ENCODE data around the gene TMEM108.

TMEM108 gene

DNA sequence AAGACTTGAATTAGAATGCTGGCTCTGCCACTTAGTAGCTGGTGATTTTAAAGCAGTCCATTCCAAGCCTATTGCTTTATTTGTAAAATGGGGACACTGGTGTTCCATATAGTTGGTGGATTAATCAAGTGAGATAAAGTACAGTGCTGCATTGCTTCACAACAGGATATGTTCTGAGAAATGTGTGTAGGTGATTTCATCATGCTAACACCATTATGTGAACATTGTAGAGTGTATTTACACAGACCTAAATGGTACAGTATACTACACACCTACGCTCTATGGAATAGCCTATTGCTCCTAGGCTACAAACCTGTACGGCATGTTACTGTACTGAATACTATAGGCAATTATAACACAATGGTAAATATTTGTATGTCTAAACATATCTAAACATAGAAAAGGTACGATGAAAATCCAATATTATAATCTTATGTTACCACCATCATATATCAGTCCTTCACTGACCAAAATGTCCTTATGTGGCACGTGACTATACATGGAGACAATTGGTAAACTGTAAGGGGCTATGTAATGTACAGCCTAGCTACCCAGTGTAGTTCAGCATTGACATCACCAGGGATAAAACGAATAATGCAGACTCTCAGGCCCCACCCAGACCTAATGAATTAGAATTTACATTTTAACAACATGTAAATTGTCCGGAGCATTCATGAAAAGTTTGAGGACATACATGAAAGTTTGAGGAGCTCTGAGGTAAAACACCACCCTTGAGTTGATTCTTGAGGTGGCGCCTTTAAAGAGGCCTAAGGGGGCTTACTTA is 240.3 kb downstream of the TMEM108 start:
- H3K4me3 ChIP-seq (ENCODE audit: low read depth in 1 of 5, low read length in 5 of 5) = no peak overlapping the region
- no peak overlapping the region for H3K9ac ChIP-seq (ENCODE audit: low read length in 5 of 5)
- no peaks in the 10 kb centered on the region for H3K4me1 ChIP-seq (ENCODE audit: control insufficient read depth in 5 of 5, insufficient read depth in 5 of 5, low read length in 5 of 5)
- H3K36me3 ChIP-seq (ENCODE audit: control insufficient read depth in 5 of 5, insufficient read depth in 5 of 5, low read length in 5 of 5) = no peaks in the 10 kb centered on the region
- no peaks in the 10 kb centered on the region for H3K27me3 ChIP-seq (ENCODE audit: control insufficient read depth in 5 of 5, insufficient read depth in 4 of 5, low read length in 5 of 5)
- H3K27ac ChIP-seq (ENCODE audit: low read depth, low read length) = no peak overlapping the region
- H3K9me3 ChIP-seq (ENCODE audit: control insufficient read depth in 5 of 5, low read length in 5 of 5) = no peaks in the 10 kb centered on the region

DNA sequence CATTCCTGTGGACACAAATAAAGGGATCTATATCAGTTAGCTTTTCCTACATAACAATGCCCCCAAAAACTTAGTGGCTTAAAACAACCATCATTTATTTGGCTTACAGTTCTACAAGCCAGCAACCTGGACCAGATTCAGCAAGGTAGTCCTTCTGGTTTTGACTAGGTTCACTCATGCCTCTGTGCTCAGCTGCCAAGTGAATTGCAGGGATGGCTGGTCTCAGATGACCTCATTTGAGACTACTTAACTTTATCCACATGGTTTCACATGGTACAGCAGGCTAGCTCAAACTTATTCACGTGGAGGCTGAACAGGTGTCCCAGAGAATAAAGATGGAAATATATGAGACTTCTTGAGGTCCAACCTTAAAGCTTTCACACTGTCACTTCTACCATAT is 242.4 kb downstream of the TMEM108 start:
- H3K36me3 ChIP-seq (ENCODE audit: control insufficient read depth in 5 of 5, insufficient read depth in 5 of 5, low read length in 5 of 5) = no peaks in the 10 kb centered on the region
- no peaks in the 10 kb centered on the region for H3K4me1 ChIP-seq (ENCODE audit: control insufficient read depth in 5 of 5, insufficient read depth in 5 of 5, low read length in 5 of 5)
- no peaks in the 10 kb centered on the region for H3K9me3 ChIP-seq (ENCODE audit: control insufficient read depth in 5 of 5, low read length in 5 of 5)
- no peak overlapping the region for H3K9ac ChIP-seq (ENCODE audit: low read length in 5 of 5)
- no peak overlapping the region for H3K27ac ChIP-seq (ENCODE audit: low read depth, low read length)
- H3K4me3 ChIP-seq (ENCODE audit: low read depth in 1 of 5, low read length in 5 of 5) = no peak overlapping the region
- no peaks in the 10 kb centered on the region for H3K27me3 ChIP-seq (ENCODE audit: control insufficient read depth in 5 of 5, insufficient read depth in 4 of 5, low read length in 5 of 5)

GRCh38 chr3:133282236-133282635 is 244.0 kb downstream of the TMEM108 start:
- H3K4me3 ChIP-seq (ENCODE audit: low read depth in 1 of 5, low read length in 5 of 5) = no peak overlapping the region
- no peak overlapping the region for H3K27ac ChIP-seq (ENCODE audit: low read depth, low read length)

GRCh38 chr3:133283958-133284807 is 246.0 kb downstream of the TMEM108 start:
- no peak overlapping the region for H3K9ac ChIP-seq (ENCODE audit: low read length in 5 of 5)
- no peaks in the 10 kb centered on the region for H3K36me3 ChIP-seq (ENCODE audit: control insufficient read depth in 5 of 5, insufficient read depth in 5 of 5, low read length in 5 of 5)
- no peaks in the 10 kb centered on the region for H3K9me3 ChIP-seq (ENCODE audit: control insufficient read depth in 5 of 5, low read length in 5 of 5)
- H3K27ac ChIP-seq (ENCODE audit: low read depth, low read length) = no peak overlapping the region
- H3K4me1 ChIP-seq (ENCODE audit: control insufficient read depth in 5 of 5, insufficient read depth in 5 of 5, low read length in 5 of 5) = no peaks in the 10 kb centered on the region
- H3K27me3 ChIP-seq (ENCODE audit: control insufficient read depth in 5 of 5, insufficient read depth in 4 of 5, low read length in 5 of 5) = no peaks in the 10 kb centered on the region
- no peak overlapping the region for H3K4me3 ChIP-seq (ENCODE audit: low read depth in 1 of 5, low read length in 5 of 5)

More at GRCh38 chr3:133282236-133282635, 244.0 kb downstream of the TMEM108 start:
- H3K36me3 ChIP-seq (ENCODE audit: control insufficient read depth in 5 of 5, insufficient read depth in 5 of 5, low read length in 5 of 5) = no peaks in the 10 kb centered on the region
- H3K9ac ChIP-seq (ENCODE audit: low read length in 5 of 5) = no peak overlapping the region
- H3K27me3 ChIP-seq (ENCODE audit: control insufficient read depth in 5 of 5, insufficient read depth in 4 of 5, low read length in 5 of 5) = no peaks in the 10 kb centered on the region
- H3K4me1 ChIP-seq (ENCODE audit: control insufficient read depth in 5 of 5, insufficient read depth in 5 of 5, low read length in 5 of 5) = no peaks in the 10 kb centered on the region
- no peaks in the 10 kb centered on the region for H3K9me3 ChIP-seq (ENCODE audit: control insufficient read depth in 5 of 5, low read length in 5 of 5)

DNA sequence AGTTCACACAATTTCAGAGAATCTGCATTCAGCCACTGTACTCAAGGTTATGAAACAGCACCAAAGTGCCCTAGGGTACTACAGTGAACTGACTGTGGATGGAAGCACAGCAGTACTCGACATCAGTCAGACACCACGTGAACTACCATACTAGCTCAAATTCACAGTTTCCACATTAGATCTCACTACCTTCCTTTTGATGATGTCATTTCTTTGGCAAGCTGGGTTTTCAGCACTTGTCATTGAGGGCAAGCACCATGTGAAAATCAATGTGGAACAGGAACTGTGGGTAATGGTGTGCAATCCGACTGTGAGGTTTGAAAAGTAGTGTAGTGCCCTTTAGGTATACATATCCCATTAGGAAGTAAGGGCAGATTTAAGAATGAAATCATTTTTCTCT is 251.1 kb downstream of the TMEM108 start:
- H3K36me3 ChIP-seq (ENCODE audit: control insufficient read depth in 5 of 5, insufficient read depth in 5 of 5, low read length in 5 of 5) = no peaks in the 10 kb centered on the region
- H3K4me3 ChIP-seq (ENCODE audit: low read depth in 1 of 5, low read length in 5 of 5) = no peak overlapping the region
- no peak overlapping the region for H3K27ac ChIP-seq (ENCODE audit: low read depth, low read length)
- H3K27me3 ChIP-seq (ENCODE audit: control insufficient read depth in 5 of 5, insufficient read depth in 4 of 5, low read length in 5 of 5) = no peaks in the 10 kb centered on the region
- H3K4me1 ChIP-seq (ENCODE audit: control insufficient read depth in 5 of 5, insufficient read depth in 5 of 5, low read length in 5 of 5) = no peaks in the 10 kb centered on the region
- H3K9ac ChIP-seq (ENCODE audit: low read length in 5 of 5) = no peak overlapping the region
- H3K9me3 ChIP-seq (ENCODE audit: control insufficient read depth in 5 of 5, low read length in 5 of 5) = no peaks in the 10 kb centered on the region

DNA sequence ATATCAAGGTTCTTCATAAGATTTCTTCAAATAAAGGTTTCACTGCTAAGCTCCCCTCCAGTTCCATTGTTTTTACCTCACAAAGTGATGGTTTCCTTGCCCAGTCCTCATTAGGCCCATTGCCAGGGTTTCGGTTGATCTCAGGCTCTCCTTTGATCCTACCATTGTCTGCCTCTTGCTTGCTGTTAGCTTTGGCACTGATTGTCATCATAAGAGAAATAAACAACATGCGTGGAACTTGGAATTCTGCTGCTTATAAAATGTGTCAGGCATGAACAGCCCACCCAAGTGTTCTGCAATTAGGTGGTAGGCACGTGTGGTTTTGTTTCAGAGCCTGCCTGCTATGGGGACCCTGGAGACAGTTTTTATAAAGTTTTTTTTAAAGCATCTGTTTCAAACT is 254.1 kb downstream of the TMEM108 start:
- no peak overlapping the region for H3K9ac ChIP-seq (ENCODE audit: low read length in 5 of 5)
- no peaks in the 10 kb centered on the region for H3K9me3 ChIP-seq (ENCODE audit: control insufficient read depth in 5 of 5, low read length in 5 of 5)
- H3K27me3 ChIP-seq (ENCODE audit: control insufficient read depth in 5 of 5, insufficient read depth in 4 of 5, low read length in 5 of 5) = no peaks in the 10 kb centered on the region
- H3K4me1 ChIP-seq (ENCODE audit: control insufficient read depth in 5 of 5, insufficient read depth in 5 of 5, low read length in 5 of 5) = peaks cover 0 to 19% (median 8%) of the 10 kb centered on the region in 5 donors
- H3K36me3 ChIP-seq (ENCODE audit: control insufficient read depth in 5 of 5, insufficient read depth in 5 of 5, low read length in 5 of 5) = no peaks in the 10 kb centered on the region
- H3K4me3 ChIP-seq (ENCODE audit: low read depth in 1 of 5, low read length in 5 of 5) = no peak overlapping the region
- no peak overlapping the region for H3K27ac ChIP-seq (ENCODE audit: low read depth, low read length)

DNA sequence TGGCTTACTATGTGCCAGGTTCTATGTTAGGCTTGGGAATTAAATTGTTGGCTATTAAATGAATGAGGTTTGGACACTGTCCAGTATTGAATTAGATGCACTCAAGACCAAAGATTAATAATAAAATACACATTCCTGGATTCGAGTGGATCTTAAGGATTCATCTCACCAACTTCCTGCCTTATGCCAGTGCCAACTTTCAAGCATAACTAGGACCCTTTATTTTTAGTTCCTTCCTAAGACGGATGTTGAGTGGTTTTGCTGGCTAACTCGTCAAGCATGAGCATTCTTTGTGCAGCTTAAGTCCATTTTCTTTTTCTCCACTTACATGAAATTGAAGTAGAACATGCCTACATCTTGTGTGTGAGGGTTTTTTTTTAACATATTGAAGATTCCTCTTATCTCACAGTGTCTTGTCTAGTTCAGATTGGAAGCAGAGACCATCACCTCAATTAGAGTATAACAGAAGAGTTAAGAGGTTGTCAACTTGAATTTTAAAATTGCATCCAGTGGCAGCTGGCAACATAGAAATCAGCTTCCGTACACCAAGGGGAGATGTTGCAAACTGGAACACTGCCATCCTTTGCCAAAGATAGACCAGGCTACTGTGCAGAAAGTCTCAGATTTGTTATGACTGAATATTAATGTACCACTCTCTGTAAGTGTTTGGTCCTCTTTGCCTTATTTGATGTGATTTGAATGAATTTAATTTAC is 255.4 kb downstream of the TMEM108 start:
- H3K27ac ChIP-seq (ENCODE audit: low read depth, low read length) = no peak overlapping the region

GRCh38 chr3:133294253-133294652 is 256.1 kb downstream of the TMEM108 start:
- H3K27ac ChIP-seq (ENCODE audit: low read depth, low read length) = no peak overlapping the region
- H3K9me3 ChIP-seq (ENCODE audit: control insufficient read depth in 5 of 5, low read length in 5 of 5) = no peaks in the 10 kb centered on the region
- H3K27me3 ChIP-seq (ENCODE audit: control insufficient read depth in 5 of 5, insufficient read depth in 4 of 5, low read length in 5 of 5) = no peaks in the 10 kb centered on the region
- H3K9ac ChIP-seq (ENCODE audit: low read length in 5 of 5) = no peak overlapping the region
- H3K36me3 ChIP-seq (ENCODE audit: control insufficient read depth in 5 of 5, insufficient read depth in 5 of 5, low read length in 5 of 5) = no peaks in the 10 kb centered on the region
- H3K4me1 ChIP-seq (ENCODE audit: control insufficient read depth in 5 of 5, insufficient read depth in 5 of 5, low read length in 5 of 5) = peaks cover 0 to 25% (median 8%) of the 10 kb centered on the region in 5 donors
- no peak overlapping the region for H3K4me3 ChIP-seq (ENCODE audit: low read depth in 1 of 5, low read length in 5 of 5)

More for the DNA sequence above, 255.4 kb downstream of the TMEM108 start:
- H3K4me1 ChIP-seq (ENCODE audit: control insufficient read depth in 5 of 5, insufficient read depth in 5 of 5, low read length in 5 of 5) = peaks cover 0 to 25% (median 8%) of the 10 kb centered on the region in 5 donors
- H3K27me3 ChIP-seq (ENCODE audit: control insufficient read depth in 5 of 5, insufficient read depth in 4 of 5, low read length in 5 of 5) = no peaks in the 10 kb centered on the region
- H3K4me3 ChIP-seq (ENCODE audit: low read depth in 1 of 5, low read length in 5 of 5) = no peak overlapping the region
- H3K9ac ChIP-seq (ENCODE audit: low read length in 5 of 5) = no peak overlapping the region
- H3K36me3 ChIP-seq (ENCODE audit: control insufficient read depth in 5 of 5, insufficient read depth in 5 of 5, low read length in 5 of 5) = no peaks in the 10 kb centered on the region
- H3K9me3 ChIP-seq (ENCODE audit: control insufficient read depth in 5 of 5, low read length in 5 of 5) = no peaks in the 10 kb centered on the region

DNA sequence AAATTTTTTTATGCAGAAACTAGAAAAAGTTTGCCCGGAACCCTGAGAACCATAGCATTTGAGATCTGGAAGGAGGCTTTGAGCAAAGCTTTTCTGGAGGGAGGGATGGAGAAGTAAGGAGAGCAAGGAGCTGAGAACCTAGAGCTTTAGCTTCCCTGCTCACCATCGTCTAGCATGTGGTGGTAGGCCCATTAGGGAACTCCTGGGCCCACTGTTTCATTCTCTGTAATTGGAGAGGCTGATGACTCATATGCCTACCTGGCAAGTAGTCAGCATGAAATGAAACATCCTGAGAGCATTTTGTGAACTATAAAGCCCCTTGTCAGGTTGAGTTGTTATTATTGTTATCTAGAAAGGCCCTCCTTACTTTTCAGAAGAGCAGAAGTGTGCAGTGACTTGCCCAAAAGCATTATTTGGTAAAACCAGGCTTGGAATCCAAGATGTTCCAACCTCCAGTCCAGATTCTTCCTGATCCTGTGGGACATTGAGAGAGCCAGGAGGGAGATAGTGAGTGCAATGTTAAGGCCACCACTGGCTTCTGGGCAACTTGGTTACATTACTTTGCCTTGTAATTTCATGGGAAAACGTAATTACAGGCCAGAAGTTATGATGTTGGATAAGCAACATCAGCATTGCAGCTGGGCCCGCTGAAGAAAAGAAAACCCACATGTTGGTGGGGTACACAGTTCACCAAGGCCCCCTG is 257.2 kb downstream of the TMEM108 start:
- H3K36me3 ChIP-seq (ENCODE audit: control insufficient read depth in 5 of 5, insufficient read depth in 5 of 5, low read length in 5 of 5) = no peaks in the 10 kb centered on the region
- H3K27me3 ChIP-seq (ENCODE audit: control insufficient read depth in 5 of 5, insufficient read depth in 4 of 5, low read length in 5 of 5) = no peaks in the 10 kb centered on the region
- H3K4me3 ChIP-seq (ENCODE audit: low read depth in 1 of 5, low read length in 5 of 5) = no peak overlapping the region
- H3K4me1 ChIP-seq (ENCODE audit: control insufficient read depth in 5 of 5, insufficient read depth in 5 of 5, low read length in 5 of 5) = peaks cover 0 to 25% (median 8%) of the 10 kb centered on the region in 5 donors
- no peak overlapping the region for H3K27ac ChIP-seq (ENCODE audit: low read depth, low read length)
- H3K9ac ChIP-seq (ENCODE audit: low read length in 5 of 5) = no peak overlapping the region
- no peaks in the 10 kb centered on the region for H3K9me3 ChIP-seq (ENCODE audit: control insufficient read depth in 5 of 5, low read length in 5 of 5)
